NCI-H1105 treated with DMSO at 0.1 percent for 48 hours (cell line): ENCODE data around the gene NDUFAF7.
"Not testable (repeated sequence)": the region's sequence is repeated elsewhere in the genome, so short reads cannot be mapped to it uniquely, and the experiment has no call there.

Experiments
- DNase-seq: peaks from one replicate; lab custom pipeline; 2025; lab: John Stamatoyannopoulos, UW

The NDUFAF7 gene

GRCh38 chr2:37215250-37215649 is 16.2 kb upstream of the NDUFAF7 start:
- DNase-seq, result no peak

GRCh38 chr2:37219046-37219445 is 12.4 kb upstream of the NDUFAF7 start:
- DNase-seq, result no peak

GRCh38 chr2:37223131-37223530 is 8.3 kb upstream of the NDUFAF7 start:
- DNase-seq, result no peak

- DNase-seq, result no peak
Measured at GRCh38 chr2:37224063-37224462, 7.4 kb upstream of the NDUFAF7 start.

- not testable (repeated sequence) for DNase-seq
Measured at GRCh38 chr2:37225129-37225528, 6.3 kb upstream of the NDUFAF7 start.

- no peak for DNase-seq
Measured at GRCh38 chr2:37226863-37227262, 4.6 kb upstream of the NDUFAF7 start.

- no peak for DNase-seq
Measured at GRCh38 chr2:37228788-37229187, 2.7 kb upstream of the NDUFAF7 start.

- DNase-seq, result peak; percentile 2
Measured at GRCh38 chr2:37230581-37230980, 877 bp upstream of the NDUFAF7 start.

GRCh38 chr2:37232131-37232933 is 874 bp downstream of the NDUFAF7 start:
- no peak for DNase-seq

- no peak for DNase-seq
Measured at GRCh38 chr2:37243435-37243834, 12.0 kb downstream of the NDUFAF7 start.

GRCh38 chr2:37244017-37244416 is 12.6 kb downstream of the NDUFAF7 start:
- no peak for DNase-seq

- no peak for DNase-seq
Measured at GRCh38 chr2:37244755-37245154, 13.3 kb downstream of the NDUFAF7 start.

- DNase-seq, result no peak
Measured at GRCh38 chr2:37246205-37246604, 14.7 kb downstream of the NDUFAF7 start.

- no peak for DNase-seq
Measured at GRCh38 chr2:37250869-37251740, 19.6 kb downstream of the NDUFAF7 start.

- no peak for DNase-seq
Measured at GRCh38 chr2:37262522-37262921, 31.1 kb downstream of the NDUFAF7 start.

- DNase-seq, result no peak
Measured at GRCh38 chr2:37263839-37264238, 32.4 kb downstream of the NDUFAF7 start.

- no peak for DNase-seq
Measured at GRCh38 chr2:37267685-37268084, 36.2 kb downstream of the NDUFAF7 start.

- no peak for DNase-seq
Measured at GRCh38 chr2:37268111-37268510, 36.7 kb downstream of the NDUFAF7 start.

GRCh38 chr2:37271376-37272067 is 40.1 kb downstream of the NDUFAF7 start:
- DNase-seq, result no peak

GRCh38 chr2:37274359-37274965 is 43.0 kb downstream of the NDUFAF7 start:
- DNase-seq, result no peak

- no peak for DNase-seq
Measured at GRCh38 chr2:37276291-37276690, 44.8 kb downstream of the NDUFAF7 start.

GRCh38 chr2:37281916-37282315 is 50.5 kb downstream of the NDUFAF7 start:
- DNase-seq, result no peak
